Right hindlimb (tissue), 1 donor: ENCODE results near the gene CPNE4.

Experiments
- DNase-seq: peaks from one replicate; pipeline ENCODE4 v3.0.0-alpha.2; 2018

CPNE4 gene

DNA sequence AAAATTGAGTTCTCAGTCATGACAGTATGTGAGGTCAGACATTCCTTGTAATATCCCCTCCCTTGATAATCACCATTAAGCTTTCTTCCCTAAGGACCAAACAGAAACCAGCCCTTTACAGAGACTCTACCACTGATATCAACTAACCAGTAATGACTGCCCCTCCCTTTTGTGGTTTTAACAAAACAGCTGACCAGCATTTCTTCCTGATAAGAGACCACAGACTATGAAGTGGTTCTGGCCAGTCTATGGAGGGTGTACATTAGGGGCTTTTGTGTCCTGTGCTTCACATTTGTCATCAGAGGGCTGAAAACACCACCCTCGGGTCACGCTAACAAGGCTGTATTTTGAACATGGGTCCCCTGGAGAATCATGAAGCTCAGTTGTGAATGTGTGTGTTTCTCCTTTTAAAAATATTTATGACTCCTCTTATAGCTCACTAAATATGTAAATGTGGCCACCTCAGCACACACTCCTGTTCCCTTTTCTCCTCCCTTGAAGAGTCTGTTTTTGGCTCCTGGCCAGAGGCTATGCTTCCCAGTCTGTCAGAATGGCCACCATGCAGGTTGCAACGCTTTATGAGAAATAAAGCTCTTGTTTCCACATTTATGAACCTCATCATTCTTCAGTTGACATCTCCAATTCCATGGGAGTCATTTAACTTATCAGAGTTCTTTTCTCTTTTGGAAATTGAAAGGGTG lies 239.3 kb downstream of the CPNE4 start:
- DNase-seq: no peak

DNA sequence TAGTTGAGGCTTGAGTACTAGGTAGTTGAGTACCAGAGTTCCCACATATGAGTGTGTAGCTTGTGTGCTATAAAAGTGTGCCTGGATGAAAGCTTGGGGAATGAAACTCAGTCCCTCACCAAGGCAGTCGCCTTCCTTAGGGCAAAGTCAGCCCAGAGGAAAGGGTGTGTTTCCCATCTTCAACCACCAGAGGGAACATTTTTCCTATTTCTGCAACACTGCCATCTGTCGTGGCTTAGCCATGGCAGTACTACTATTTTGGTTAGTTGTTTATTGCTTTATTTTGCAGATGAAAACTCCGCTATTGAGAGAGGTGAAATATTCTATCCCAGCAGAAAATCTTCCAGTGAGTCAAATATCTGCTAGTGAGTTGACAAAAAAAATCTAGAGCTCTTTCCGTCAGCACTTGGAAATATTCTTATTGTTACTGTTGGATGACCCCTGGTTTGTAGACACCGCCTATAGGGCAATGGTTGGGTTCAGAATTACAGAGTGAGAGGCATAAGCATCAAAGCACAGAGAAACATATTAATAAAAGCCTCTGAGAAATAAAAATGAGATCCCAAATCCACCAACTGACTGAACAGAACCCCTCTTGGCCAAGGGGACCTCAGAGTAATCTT lies 239.9 kb downstream of the CPNE4 start:
- no peak for DNase-seq

DNA sequence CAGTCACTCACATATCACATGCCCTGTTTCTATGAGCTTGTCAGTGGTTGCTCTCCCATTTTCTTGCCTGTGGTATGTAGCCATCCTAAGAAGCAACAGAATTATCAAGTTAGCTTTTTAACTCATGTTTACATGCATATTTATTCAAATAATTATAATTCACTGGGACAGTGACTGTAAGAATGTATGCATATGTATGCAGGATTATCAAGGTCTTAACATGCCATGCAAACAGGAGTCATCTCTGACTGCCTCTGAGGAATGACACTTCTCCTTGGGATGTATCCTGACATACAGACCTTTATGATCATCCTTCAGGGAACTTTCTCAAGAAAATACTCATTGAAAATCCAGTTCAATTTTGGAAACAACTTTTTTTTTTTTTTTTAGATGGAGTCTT lies 240.9 kb downstream of the CPNE4 start:
- DNase-seq: no peak

DNA sequence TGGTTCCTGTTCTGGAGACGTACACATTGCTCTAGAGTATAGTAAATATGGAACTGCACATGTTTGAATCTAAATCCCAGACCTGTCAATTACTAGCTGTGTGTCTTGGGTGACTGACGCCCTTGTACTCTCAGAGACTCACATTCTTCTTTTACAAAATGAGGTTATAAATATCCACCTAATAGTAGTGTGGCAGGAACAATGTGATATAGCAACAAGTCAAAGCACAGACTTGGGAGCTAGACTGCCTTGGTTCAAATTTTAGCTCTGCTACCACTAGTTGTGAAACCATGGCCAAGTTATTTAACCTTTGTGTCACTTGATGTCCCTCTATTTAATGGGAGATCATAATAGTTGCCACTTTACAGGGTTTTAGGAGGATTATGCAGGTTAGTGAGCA lies 245.6 kb downstream of the CPNE4 start:
- DNase-seq: no peak

DNA sequence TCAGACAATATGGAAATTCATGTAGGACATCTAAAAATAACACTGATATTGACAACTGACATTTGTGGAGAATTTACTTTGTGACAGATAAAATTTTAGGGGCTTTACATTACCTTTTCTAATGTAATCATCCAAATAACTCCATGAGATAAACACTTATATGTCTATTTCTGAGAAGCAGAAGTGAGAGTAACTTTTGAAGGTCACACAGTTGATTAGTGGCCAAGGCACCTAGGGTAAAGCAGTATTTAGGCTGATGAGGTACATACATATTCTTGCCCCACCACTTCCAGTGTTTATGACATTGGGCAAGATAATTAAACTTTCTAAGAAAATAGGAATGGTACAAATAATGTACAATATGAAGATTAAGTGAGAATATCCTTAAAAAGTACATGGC lies 248.4 kb downstream of the CPNE4 start:
- DNase-seq: no peak

DNA sequence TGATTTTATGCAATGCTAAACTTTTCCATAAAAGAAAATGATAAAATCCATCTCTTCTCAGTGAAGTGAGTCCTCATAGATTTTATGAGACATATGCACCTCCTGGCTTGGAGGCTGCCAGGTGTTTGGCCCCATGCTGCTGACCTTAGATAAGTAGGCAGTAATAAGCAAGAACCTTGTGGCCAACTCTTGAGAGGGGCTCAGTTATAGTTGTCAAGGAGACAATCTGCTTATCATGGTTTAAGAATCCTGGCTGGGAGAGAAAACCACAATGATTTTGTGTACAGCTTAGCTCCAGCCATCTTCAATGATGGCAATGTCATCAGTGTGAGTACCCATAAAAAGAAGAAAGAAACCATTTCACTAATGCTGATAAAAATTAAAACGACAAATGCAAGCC lies 252.1 kb downstream of the CPNE4 start:
- DNase-seq: no peak

DNA sequence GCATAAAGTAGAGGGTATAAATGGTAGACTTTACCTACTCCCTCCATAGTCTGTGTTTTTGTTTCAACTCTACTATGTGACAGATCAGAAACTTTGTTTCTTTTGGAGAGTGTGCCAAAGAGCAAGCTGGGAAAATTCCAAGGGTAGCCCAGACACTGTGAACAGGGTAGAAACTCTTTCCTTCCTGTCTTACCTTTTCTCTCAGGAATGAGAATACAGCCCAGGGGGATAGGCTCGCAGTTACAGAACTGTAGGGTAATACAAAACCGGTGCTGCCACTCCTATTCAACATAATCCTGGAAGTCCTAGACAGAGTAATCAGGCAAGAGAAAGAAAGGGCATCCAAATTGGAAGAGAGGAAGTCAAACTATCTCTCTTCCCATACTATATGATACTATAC lies 256.3 kb downstream of the CPNE4 start:
- no peak for DNase-seq

DNA sequence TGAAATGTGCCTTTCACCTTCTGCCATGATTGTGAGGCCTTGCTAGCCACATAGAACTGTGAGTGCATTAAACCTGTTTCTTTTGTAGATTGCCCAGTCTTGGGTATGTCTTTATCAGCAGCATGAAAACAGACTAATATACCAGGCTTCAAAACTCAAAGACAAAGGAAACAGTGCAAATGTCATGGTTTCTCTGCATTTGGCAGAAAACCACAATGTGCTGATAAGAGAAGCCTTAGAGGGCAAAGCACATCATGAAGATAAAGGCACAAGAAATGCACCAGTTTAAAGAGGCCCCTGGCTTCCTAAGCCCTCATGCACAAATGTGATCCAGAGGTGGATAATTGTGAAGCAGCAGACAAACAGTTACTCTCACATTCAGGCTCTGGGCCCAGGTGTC lies 259.2 kb downstream of the CPNE4 start:
- DNase-seq: no peak

DNA sequence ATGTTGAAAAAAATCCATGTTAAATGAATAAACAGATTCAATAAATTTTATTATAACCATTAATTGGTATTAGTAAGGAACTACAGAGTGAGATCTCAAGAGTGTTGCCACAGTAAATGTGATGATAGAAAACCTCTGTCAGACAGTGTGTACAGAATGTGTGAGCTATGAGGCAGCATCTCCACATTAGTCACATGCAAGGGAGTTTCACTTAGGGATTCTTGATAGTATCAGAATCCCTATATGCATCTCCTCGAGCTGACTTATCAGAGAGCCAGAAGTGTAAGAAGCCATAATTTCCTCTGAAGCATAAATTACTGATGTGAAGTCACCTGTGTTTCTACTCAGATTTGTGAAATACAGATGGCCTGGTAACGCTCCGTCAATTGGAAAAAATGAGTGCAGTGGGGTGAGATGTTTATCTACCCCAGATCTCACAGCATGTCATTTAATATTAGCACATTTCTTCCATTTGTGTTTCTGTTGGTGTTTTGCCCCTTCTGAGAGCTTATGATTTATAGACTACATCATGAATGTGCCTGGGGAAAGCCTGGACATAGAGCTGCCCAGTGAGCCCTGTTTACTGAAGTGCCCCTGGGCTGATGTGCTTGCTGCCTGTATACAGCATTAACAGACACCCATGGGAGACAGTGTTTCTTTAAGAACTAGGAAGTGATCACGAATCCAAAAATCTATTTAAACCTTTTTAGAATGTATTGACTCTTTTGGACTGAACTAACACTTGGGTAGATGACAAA lies 262.4 kb downstream of the CPNE4 start:
- DNase-seq: no peak

DNA sequence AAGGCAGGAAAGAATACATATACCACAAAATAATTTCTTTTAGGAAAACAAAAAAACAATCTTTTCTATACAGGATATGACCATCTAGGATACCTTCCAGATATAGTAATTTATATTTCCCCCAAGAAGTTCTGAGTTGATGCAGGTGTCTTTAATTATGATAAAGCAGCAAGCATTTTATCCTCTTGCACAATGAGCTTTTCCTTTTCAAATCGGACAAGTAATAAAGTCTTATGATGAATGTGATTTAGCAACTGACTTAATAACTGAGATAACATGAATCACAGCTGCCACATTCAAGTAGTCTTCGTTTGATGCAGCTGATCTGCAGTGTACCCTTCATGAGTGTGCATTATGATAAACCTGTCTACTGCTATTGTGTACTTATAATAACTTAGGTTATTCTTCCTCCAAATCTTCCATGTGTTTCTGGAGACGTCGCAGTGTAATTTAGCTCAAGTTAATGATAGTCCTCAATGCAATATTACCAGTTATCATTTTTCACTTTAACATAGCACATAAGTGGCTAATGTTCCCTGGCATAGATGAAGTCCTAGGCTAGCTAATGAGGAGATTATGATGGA lies 271.7 kb downstream of the CPNE4 start:
- no peak for DNase-seq

DNA sequence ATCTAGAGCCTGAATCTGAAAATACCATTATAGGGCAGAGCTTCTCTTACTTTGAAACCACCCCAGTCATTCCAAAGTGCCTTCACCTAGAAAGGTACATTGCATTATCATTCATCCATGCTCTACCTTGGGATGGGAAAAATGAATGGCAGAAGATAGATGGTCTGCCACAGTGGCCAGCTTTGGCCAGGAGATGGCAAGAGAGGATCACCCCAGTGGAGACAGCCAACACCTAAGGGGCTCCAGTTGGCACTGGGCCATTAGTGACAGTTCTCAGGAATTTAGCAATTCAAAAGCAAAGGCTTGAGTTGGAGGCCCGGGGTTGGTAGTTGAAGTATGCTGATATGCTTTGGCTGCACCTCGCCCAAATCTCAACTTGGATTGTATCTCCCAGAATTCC lies 278.4 kb downstream of the CPNE4 start:
- no peak for DNase-seq

DNA sequence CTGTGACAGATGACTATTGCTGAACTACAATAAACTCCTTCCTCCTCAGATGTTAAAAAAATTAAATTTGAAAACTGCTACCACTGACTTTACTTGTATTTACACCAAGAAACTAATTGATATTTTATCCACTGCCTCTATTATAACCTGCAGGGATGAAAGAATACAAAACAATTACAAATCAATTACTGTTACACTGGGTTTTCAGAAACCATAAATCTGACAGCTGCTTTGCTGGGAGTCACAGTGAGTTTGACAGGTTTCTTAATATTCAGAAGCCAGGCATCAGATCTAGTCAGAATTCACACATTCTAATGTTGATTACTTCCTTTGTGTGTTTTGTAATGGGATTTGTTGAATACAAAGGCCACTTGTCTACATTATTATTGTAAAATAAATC lies 279.4 kb downstream of the CPNE4 start:
- DNase-seq: no peak

DNA sequence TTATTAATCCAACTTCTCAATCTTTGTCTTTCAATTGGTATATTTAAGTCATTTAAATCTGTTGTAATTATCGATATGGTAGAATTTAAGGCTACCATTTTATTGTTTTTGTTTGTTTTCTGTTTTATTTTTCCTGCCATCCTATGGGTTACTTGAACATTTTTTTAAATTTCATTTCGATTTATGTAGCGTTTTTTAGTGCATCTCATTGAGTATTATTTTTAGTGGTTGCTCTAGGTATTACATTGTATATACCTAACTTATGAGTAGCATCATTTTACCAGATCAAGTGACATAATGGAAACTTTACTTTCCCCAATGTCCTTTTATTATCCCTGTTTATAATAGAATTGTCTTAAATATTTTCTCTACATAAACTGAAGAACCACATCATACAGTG lies 284.6 kb downstream of the CPNE4 start:
- no peak for DNase-seq

DNA sequence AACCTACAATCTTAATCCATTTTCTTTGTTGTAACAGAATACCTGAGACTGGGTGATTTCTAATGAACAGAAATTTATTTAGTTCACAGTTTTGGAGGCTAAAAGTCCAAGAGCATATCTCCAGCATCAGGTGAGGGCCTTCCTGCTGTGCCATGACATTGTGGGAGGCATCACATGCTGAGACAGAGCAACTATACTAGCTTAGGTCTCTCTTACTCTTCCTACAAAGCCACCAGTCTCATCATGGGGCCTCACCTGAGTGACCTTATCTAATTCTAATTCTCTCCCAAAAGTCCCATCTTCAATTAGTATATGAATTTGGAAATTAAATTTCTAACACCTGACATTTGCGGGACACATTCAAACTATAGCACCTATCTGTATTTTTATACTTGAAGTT lies 285.0 kb downstream of the CPNE4 start:
- DNase-seq: no peak

DNA sequence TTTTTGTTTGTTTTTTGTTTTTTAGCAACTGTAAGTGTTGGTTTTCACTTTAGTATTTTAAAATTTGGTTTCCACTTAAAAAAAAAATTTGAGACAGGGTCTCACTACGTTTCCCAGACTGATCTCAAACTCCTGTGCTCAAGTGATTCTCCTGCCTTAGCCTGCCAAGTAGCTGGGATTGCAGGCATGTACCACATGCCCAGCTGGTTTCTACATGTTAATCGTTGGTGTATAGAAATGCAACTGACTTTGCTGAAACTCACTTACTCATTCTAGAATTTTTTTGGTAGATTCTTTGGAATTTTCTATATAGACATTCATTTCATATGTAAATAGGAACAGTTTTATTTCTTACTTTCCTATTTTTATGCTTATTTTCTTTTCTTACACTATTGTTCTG lies 287.3 kb downstream of the CPNE4 start:
- DNase-seq: no peak

DNA sequence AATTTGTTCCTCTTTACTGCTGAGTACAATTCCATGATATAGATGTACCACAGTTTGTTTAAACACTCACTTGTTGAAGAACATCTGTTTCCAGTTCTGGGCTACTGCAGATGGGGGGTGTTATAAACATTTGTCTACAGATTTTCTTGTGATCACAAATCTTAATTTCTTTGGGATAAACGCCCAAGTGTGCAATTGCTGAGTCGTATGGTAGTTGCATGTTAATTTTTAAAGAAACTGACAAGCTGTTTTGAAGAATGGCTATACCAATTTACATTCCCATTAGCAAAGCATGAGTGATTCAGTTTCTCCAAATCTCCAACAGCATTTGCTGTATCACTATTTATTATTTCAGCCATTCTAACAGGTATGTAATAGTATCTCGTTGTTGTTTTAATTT lies 290.0 kb downstream of the CPNE4 start:
- no peak for DNase-seq

DNA sequence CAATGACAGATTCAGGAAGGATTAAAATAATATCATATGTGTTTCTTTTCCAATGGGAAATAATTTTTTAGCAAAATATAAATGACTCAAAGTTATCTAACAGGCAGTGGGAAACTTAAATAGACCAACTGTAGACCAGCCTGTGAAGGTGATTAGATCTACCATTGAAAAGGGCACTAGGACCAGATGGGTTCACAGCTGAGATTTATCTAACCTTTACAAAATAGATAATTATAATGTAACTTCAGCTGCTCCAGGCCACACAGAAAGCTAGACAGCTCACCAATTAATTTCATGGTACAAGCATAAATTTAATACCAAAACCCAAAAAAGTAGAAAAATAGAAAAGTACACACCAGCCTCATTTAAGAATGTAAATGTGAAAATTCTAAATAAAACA lies 291.7 kb downstream of the CPNE4 start:
- no peak for DNase-seq

DNA sequence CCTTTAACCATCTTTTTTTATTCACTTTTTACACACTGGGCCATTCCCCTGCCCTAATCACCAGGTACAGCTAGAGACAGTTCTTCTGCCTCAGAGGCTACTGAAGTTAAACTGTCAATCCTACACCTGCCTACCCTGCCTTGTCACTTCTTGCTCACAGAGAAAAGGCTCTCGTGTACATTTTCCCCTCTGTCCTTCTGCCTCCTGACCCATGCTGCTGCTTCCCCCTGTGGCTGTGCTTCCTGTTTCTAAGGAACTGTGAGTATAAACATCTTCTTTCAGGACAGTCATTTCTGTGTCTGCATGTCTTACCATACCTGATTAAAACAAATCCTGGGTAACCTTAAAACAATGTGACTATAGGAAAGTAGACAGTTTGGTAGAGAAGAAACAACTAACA lies 295.6 kb downstream of the CPNE4 start:
- DNase-seq: no peak

DNA sequence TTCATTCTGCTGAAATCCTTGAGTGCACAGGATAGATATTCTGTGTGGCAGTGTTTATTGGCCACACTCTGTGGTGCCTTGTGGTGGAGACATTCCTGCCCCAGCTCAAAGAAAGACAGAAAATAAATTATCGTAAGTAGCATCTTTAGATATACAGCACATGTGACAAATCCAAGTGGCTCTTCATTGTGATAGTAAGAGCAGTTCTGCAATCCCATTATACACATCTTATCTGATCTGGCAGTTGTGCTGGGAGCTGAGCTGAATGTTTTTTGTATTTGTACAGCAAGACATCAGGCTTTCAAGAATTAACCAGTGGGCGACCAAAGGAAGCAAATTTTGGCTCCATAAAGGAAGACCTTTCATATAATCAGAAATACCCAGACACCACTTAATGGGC lies 296.7 kb downstream of the CPNE4 start:
- no peak for DNase-seq

DNA sequence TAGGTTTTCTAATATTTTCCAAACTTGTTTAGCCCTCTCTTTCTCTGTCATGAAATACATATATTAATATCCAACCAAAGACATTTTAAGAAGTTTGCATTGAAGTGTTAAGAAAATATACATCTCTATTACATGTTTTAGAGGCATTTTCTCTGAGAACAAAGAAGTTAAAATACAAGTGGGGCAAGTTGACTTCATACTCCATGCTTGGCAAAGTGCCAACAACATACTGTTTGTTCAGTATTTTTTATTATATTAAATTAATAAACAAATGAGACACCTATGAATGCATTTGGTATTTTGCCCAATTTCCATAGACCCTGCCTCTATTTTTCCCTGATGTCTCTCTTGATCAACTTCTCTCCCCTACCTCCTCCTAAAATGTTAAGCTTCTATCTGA lies 299.3 kb downstream of the CPNE4 start:
- DNase-seq: no peak

DNA sequence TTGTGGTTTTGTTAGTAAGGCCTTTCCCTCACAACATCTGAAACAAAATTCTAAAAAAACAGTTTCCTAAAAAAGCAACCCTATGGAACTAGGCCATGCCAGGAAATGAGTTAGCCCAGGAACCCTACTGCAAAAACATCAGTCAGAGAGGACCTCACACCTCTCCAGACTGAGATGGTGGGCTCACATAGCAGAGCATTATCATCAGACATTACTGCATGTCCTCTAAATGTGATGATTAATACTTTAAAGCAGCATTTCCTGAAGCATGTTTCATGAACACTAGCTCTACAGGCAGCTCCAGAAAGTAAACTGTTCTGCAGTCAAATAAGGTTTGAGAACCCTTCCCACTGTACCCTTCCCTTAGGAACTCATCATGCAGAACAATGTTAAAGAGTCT lies 299.7 kb downstream of the CPNE4 start:
- DNase-seq: no peak

DNA sequence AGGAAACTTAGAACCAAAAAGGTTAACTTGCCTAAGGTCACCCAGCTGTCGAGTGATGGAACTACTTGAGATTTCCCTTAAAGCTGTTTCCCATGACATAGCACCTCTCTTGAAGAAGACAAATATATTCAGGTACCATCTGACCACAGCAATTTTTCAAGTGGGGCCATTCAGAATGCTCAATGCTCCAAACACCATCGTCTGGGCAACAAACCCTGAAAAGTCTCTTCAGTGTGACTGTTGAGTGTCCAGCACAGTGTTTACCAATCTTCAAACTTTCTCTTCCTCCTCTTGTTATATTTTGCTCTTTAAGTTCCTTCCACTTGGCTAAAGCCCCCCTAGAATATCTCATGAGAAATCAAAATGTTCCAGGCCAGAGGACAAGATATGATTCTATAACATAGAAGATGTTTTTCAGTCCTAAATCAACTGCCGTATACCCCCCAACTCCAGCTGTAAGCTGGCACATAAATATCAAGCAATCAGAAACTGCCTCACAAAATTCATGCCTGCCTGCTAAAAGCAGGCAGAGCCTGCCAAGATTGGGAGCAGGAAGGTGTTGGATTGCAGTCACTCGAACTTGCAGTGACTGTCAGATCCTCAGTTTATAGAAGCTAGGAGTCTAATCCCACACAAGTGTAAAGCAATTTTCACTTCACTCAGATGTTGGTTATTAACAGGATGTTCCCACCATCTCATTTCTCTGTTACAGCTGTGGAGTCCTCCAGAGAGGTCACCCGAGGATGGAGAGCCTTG lies 301.6 kb downstream of the CPNE4 start:
- DNase-seq: no peak

DNA sequence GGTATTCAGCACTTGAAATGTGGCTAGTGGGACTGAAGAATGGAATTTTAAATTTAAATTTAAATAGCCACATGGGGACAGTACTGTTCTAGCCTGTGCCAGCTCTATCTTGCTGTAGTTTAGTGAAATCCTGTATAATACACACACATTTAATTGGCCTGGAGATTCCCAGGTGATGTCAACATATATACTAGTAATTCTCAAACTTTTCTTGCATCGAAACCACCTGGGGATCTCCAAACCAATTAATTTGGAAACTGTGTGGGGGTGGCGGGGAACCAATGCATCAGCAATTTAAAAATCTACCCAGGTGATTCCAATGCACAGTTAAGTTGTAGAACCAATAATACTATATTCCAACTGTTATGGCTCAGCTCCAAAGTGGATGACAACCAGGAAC lies 303.1 kb downstream of the CPNE4 start:
- DNase-seq: no peak
